ENCODE results near the gene PLLP.

PLLP gene, protein sequence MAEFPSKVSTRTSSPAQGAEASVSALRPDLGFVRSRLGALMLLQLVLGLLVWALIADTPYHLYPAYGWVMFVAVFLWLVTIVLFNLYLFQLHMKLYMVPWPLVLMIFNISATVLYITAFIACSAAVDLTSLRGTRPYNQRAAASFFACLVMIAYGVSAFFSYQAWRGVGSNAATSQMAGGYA

DNA sequence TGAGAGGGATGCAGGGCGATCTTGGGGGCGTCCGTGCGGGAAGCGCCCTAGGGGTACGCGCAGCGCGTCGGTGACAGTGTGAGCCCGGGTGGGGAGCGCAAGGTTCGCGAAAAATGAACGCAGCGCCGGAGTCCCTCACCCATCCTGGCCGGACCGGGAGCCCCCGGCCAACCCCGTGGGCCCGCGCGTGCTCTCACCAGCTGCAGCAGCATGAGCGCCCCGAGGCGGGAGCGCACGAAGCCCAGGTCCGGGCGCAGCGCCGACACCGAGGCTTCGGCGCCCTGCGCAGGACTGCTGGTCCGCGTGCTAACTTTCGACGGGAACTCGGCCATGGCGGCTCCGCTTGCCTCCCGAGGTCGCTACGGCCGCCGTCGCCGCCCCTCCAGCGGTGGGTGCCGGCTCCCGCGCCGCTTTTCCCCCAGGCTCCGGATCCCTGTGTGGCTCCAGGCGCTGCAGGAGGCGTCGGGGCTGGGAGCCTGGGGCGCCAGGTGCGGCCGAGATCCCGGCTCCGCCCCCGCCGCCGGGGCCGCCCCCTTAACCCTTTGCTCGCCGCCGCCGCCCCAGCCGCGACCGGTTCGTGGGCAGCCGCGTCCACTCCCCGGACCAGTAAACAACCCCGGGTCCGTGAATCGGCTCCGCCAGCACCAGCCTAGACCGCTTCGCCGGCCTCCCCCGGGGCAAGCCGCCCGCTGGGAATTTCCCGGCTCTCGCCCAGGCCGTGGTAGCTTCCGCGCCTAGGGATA, at the start of gene PLLP:
Gene PLLP (minus strand): TSS at position 464 of the 743 bp plus-strand sequence. CDS start 132 bp downstream, at position 332.
- DNase-seq, result no peak

DNA sequence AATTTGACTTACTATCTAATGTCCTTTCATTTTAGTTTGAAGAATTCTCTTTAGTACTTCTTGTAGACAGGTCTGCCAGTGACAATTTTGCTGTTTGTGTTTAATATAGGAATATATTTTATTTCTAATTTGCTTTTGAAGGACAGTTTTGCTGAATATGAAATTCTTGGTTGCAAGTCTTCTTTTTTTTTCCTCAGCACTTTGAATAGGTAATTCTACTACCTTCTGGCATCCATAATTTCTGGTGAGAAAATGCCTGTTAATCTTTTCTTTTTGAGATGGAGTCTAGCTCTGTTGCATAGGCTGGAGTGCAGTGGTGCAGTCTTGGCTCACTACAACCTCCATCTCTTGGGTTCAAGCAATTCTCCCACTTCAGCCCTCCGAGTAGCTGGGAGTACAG, 48.9 kb upstream of the PLLP start:
- DNase-seq, result no peak

DNA sequence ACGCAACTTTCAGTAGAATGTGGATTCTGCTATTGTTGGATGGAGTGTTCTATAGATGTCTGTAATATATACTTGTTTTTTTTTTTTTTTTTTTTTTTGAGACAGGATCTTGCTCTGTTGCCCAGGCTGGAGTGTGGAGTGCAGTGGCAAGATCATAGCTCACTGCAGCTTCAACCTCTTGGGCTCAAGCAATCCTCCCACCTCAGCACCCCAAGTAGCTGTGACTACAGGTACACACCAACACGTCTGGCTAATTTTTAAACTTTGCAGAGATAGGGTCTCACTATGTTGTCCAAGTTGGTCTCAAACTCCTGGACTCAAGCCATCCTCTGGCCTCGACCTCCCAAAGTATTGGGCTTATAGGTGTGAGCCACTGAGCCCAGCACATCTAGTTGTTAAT, 46.9 kb upstream of the PLLP start:
- no peak for DNase-seq

DNA sequence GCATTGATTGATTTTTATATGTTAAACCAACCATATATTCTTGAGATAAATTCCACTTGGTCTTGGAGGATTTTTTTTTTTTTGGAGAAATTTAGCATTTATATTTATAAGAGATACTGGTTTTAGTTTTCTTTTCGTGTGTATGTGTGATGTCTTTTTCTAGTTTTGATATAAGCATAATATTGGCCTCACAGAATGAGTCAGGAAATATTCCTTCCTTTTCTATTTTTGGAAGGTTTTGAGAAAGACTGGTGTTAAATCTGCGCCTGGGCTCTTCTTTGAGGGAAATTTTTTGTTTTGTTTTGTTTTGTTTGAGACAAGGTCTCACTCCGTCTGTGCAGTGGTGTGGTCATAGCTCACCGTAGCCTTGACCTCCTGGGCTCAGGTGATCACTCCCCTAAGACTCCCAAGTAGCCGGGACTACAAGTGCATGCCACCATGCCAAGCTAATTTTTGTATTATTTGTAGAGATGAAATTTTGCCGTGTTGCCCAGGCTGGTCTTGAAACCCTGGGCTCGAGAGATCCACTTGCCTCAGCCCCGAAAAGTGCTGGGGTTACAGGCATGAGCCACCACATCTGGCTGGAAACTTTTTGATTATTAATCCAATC, 45.4 kb upstream of the PLLP start:
- no peak for DNase-seq

DNA sequence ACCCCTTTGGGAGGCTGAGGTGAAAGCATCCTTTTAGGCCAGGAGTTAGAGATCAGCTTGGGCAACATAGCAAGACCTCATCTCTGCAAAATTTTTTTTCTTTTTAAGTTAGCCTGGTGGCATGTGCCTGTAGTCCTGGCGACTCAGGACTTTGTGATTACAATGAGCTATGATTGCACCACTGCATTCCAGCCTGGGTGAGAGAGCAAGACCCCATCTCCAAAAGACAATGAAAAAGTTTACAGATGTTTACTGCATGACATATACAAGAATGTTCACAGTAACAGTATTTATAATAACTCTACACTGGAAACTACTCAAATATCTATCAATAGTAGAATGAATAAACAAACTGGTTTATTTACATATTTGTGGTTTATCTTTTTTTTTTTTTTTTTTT, 41.0 kb upstream of the PLLP start:
- DNase-seq, result no peak

DNA sequence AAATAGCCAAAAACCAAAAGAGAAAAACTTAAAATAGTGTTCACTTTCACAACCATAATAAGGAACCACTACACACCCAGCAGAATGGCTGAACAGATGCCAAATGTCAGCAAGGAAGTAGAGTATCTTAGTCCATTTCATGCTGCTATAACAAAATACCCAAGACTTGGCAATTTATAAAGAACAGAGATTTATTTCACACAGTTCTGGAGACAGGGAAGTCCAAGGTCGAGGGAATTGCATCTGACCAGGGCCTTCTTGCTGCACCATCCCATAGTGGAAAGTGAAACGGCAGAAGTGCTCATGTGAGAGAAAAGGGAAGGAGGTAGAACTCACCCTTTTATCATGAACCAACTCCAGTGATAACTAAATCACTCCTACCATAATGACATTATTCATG, 40.3 kb upstream of the PLLP start:
- no peak for DNase-seq

DNA sequence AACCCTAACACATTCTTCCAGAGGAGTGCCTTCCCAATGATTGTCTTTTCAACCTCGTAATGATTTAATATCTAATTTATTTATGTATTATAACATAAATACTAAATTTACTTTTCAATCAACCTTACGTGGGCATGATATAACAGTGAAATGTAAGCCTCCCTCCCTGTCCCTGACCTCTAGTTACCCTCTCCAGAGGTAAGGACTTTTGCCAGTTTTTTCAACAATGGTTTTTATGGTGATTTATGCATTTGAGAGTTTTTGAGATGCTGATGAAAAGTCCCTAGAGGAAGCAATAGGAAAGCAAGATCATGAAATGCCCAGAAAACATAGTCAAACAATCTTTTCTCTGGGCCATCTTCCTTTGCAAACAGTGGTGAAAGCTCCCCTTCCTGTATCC, 35.2 kb upstream of the PLLP start:
- no peak for DNase-seq

DNA sequence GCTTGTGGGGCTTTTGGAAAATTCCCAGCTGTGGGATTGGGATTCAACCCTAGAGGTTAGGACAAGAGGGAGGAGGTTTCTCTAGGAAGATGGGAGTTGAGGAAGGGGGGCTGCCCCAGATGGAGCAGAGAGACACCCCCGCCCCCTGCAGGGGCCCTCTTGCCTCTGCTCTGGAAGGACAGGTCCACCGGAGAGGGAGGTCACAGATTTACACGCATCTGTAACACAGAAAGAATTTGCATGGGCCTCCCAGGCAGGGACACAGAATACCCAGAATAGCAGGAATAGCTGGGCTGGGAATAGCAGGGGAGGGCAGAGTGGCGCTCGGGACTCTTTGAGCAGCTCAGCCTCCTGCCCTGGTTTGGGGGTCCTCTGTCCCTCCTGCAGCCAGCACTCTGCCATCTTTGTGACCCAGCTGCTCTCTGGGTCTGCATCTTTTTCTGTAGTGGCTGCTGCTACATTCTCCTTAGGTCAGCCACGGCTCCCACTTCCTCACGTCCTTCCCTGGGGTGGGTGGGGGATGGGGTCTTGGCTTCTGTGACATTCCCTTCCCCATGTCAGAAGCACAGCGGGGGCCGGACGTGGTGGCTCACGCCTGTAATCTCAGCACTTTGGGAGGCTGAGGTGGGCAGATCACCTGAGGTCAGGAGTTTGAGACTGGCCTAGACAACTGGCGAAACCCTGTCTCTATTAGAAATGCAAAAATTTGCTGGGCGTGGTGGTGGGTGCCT, 33.9 kb upstream of the PLLP start:
- DNase-seq, result no peak

DNA sequence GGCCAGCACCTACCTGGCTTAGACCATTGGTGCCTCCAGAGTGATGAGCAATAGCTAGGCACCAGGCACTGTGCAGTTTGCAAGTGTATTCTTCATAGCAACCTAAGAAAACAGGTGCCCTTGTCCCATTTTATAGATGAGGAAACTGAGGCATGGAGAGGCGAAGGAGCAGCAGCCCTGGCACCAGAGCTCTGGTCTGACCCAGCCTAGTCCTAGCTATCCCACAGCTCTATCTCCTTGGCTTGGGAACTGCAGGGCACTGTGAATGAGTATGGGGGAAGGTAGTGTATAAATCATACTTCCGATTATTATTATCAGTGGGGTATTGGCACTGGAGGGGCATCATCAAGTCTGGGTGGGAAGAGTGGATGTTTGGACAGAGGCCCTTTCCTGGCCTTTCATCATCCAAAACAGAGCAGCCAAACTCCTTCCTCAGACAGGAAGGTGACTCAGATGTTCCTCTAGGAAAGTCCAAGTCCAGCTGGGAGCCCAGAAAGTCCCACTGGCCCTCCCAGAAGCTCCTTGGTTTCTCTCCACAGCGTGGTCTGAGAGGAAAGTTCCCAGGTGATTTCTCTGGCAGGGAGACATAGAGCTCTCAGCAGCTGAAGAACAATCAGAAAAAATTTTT, 32.0 kb upstream of the PLLP start:
- DNase-seq, result no peak

DNA sequence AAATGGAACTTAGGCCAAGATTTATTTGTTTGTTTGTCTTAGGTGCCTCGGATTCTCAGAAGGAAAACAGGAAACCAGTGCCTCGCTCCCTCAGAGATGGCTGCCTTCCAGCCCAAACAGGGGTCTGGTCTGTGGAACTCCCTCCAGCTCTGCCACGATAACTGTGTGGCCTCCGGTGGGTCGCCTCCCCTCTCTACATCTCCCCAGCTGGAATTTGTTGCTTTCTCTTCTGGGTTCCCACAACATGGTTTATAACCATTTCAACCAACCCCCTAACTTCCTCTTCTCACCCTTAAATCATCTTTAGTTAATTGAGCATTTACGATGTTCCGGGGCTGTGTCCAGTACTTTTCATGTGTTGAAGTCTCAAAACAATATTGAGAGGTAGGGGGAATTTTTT, 30.9 kb upstream of the PLLP start:
- DNase-seq, result no peak

DNA sequence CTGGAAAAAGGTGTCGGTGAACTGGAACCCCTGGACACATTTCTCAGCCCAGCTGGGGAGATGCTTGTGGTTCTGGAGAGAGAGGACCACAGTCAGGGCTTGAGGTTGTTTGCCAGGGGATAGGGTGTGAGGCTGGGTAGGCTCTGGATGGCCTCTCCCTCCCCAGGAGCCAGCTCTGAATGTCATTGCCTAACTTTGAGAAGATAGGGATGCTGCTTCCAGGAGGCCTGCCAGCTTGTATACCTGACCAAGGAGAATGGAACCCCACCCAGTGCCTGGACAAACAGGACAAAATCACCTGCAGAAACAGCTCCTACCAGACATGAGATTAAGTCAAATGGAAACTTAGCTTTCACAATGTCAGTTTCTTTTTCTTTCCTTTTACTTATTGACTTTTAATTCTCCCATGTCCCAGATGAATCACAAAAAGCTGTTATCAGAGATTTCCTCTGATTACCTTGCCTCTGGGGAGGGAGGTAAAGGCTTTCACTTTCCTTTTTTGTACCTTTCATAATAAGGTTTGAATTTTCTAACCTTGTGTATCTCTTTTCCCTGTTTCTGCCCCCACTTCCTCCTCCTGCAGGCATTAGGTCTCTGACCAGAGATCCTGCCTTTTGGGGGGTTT, 29.8 kb upstream of the PLLP start:
- no peak for DNase-seq

DNA sequence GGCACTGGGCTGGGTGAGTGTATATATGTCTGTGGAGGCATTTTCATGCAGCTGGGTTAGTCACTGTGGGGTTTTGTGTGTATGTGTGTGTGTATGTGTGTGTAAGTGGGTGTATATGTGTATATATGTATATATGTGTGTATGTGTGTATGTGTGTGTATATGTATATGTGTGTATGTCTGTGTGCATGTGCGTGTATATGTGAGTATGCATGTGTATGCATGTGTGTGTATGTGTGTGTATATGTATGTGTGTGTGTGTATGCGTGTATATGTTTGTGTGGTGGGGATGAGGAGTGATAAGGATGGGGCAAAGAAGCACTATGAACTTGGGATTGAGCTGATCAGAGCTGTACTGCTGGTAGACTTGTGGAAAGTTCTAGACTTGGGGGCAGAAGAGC, 29.0 kb upstream of the PLLP start:
- DNase-seq, result no peak

DNA sequence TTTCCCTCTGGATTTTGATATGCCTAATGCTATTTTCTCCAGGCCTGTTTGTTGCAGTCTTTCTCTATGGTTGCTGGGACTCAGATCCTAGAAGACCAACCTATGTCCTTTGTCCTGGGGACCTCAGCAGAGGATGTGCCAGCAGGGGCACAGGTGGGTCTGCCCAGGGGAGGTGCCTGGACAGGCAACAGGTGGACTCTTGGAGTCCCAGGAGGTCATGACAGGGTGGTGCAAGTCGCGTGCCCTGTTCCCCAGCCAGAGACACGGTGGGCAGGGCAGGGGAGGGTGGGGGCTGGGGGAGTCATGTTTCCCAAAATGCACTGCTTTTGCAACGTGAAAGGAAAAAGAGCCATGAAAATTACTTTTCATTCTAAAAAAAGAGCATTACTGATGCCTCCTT, 26.3 kb upstream of the PLLP start:
- no peak for DNase-seq

DNA sequence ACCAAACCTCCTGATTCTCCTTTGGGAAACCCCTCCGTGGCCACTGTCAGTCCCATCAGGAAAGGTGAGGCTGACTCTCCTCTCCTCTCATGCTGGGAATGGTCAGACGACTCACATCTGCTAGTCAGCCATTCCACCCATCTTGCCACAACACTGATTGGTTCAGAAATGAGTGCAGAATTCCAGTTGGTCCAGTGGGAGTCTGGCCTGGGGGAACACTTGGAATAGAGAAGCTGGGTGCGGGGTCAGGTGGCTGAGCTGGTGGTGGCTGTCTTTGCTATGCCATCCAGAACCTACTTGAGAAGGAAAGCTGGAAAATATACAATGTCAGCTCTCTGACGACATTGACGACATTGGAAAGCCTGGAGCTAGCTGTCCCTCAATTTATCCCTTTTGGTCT, 23.6 kb upstream of the PLLP start:
- no peak for DNase-seq

DNA sequence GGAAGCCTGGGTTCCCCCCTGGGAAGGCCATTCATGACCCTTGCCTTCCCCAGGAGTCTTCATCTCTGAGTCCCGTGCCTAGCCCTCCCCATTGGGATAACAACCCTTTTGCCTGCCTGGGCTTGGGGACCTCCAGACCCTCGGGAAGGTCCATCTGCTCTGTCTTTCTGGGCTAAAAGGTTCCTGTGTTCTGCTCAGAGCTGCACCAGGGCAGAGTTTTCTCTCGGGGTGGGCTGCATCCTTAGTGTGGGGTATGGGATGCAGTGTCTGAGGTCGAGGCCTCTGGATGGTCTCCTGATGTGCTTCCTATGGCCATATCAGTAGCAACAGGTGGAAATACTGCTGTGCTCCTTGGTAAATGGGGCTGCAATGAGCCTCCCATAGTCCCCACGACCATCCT, 22.9 kb upstream of the PLLP start:
- no peak for DNase-seq

DNA sequence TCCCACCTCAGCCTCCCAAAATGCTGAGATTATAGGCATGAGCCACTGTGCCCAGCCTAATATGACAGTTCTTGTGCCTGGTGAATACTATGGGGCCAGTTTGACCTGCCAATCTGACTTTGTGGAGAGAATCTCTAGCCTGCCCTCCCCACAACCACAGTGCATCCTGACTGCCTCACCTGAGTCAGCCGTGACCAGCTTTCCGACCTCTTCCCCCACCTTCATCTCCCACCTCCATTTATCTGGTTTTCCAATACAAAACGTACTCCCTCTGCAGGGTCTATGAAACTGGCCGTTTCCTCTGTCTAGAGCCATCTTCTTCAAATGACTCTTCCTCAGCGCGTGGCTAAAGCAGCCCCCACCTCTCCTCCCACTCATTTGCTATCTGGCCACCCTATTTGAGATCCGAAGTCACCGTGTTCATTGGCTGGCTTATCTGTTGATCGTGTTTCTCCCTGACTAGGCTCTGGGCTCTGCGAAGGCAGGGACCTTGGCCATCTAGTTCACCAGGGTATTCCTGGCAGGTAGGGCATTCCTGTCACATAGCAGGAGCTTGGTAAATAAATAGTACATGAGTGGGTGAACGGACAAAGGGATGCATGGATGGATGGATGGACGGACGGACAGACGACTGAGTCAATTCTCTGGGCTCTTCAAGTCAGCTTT, 22.3 kb upstream of the PLLP start:
- DNase-seq, result no peak

DNA sequence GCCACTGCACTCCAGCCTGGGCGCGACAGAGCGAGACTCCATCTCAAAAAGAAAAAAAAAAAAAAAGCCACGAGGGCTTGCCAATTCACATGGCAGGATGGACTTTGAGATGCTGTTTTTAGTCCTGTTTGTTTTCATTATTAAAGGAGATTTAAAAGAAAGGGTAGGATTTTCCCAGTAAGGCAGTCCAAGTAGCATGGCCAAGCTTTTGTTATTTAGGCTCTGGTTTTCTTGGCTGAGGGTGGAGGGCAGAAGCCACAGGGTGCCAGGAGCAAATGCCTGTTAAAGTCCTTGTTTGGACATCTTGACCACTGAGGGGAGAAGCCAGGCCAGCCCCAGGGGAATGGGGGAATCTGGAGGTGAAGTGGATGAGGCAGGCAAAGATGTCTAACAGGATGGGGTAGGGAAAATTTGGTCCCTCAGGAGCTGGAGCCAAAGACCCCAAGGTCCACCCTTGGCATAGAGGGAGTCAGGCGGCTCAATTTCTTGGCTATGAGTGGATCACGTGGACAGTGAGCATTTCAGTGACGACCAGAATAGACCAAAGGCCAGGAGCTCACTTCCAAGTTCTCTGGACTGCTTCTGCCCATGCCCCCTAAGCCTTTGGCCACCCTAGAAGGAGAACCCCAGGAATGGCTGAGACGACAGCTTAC, 20.8 kb upstream of the PLLP start:
- DNase-seq, result no peak

DNA sequence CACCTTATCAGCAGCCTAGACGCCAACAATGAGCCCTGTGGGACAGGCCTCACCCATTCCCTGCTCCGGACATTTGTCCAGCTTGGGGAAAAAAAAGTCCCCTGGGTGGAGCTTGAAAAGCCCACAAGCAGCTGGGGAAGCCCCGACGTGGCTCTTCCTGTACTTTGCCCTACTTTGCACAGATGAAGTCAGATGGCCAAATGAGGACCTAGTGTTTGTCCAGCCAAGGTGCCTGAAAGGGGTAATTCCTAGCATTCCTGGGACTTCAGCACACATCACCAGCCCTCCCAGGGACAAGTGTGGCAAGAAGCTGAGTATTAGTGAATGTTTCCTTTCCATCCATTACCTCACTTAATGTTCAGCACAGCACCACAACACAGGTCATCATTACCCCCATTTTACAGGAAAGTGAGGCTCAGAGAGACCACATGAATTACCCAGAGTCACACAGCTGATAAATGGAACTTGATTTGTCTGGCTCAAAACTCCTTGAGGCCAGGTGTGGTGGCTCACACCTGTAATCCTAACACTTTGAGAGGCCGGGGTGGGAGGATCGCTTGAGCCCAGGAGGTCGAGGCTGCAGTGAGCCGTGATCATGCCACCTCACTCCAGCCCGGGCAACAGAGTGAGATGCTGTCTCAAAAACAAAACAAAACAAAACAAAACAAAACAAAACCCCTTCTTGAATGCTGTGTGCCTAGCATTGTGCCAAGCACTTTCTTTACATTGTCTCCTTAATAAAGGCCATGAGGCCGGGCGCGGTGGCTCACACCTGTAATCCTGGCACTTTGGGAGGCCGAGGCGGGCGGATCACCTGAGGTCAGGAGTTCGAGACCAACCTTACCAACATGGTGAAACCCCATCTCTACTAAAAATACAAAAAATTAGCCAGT, 19.9 kb upstream of the PLLP start:
- no peak for DNase-seq

DNA sequence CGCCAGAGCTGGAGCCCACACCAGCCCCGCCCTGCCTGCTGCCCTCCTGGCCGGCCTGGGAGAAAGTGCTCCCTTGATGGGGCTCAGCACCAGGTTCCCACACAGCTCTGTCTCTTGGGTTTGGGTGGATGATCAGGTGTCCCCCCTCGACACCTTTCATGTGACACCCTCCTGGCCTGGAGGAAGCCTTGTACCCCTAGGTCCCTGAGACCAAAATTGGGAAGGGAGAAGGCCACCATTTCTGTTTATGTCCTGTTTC, 19.4 kb upstream of the PLLP start:
- DNase-seq, result no peak

DNA sequence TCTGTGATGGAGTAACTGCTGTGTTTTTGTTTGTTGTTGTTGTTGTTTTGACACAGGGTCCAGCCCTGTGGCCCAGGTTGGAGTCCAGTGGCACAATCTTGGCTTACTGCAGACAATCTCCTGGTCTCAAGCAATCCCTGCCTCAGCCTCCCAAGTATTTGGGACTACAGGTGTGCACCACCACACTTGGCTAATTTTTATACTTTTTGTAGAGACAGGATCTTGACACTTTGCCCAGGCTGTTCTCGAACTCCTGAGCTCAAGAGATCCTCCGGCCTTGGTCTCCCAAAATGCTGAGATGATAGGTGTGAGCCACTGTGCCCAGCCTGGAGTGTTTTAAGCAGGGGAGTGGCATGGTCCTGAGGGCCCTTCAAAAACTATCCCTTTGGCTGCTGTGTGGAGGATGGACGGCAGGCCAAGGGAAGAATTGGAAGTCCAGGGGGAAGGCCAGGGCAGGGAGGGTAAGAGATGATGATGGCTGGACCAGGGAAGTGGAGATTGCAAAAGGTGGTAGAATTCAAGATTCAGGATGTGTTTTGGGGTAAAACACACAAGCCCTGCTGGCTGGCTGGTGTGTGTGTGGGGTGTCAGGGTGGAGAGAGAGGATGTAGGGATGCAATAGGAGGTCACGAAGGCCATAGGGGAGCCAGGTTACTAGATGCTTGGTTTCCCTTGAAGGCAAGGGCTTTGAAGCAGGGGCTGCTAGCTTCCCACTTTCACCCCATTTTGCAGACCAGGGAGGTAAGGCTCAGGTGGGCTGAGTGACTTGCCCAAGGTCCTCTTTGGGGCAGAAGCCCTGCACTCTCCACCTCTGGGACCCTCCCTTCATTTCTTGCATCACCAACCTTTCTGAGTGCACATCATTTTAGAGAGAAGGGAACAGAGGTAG, 18.8 kb upstream of the PLLP start:
- DNase-seq, result no peak

All from activated gamma-delta T cell treated with Interleukin-2 at 50 U/mL for 16 hours (primary cell).